GM03348 (cell line): ENCODE results near the gene UVRAG.
A peak's percentile ranks its signal among the peaks of the same experiment; 100 is the strongest.
"Not testable (repeated sequence)": the region's sequence is repeated elsewhere in the genome, so short reads cannot be mapped to it uniquely, and the experiment has no call there.

ENCODE experiments used
- DNase-seq: peaks from one replicate; pipeline ENCODE4 v3.0.0; 2012; ENCODE audit warnings: low spot score

UVRAG gene

GRCh38 chr11:76026862-76027261, 211.9 kb downstream of the UVRAG start:
- DNase-seq = no peak

GRCh38 chr11:76030286-76030685, 215.3 kb downstream of the UVRAG start:
- DNase-seq = no peak

- DNase-seq = no peak
These were observed 216.1 kb downstream of the UVRAG start for GRCh38 chr11:76030968-76031590.

- DNase-seq = no peak
These were observed 218.7 kb downstream of the UVRAG start for GRCh38 chr11:76033699-76034098.

GRCh38 chr11:76035020-76035419, 220.0 kb downstream of the UVRAG start:
- DNase-seq = no peak

- no peak for DNase-seq
These were observed 223.6 kb downstream of the UVRAG start for GRCh38 chr11:76038608-76039007.

GRCh38 chr11:76041208-76041607, 226.2 kb downstream of the UVRAG start:
- no peak for DNase-seq

- no peak for DNase-seq
These were observed 229.8 kb downstream of the UVRAG start for GRCh38 chr11:76044750-76045320.

GRCh38 chr11:76047231-76047630, 232.2 kb downstream of the UVRAG start:
- DNase-seq = peak; percentile 52

- DNase-seq = no peak
These were observed 232.8 kb downstream of the UVRAG start for GRCh38 chr11:76047766-76048165.

- DNase-seq = no peak
These were observed 233.8 kb downstream of the UVRAG start for GRCh38 chr11:76048763-76049162.

GRCh38 chr11:76049511-76049910, 234.5 kb downstream of the UVRAG start:
- DNase-seq = peak; percentile 39

- no peak for DNase-seq
These were observed 236.9 kb downstream of the UVRAG start for GRCh38 chr11:76051937-76052336.

GRCh38 chr11:76054330-76054729, 239.3 kb downstream of the UVRAG start:
- no peak for DNase-seq

- no peak for DNase-seq
These were observed 241.9 kb downstream of the UVRAG start for GRCh38 chr11:76056876-76057275.

- DNase-seq = not testable (repeated sequence)
These were observed 245.5 kb downstream of the UVRAG start for GRCh38 chr11:76060475-76061036.

- DNase-seq = no peak
These were observed 247.7 kb downstream of the UVRAG start for GRCh38 chr11:76062733-76063132.

GRCh38 chr11:76064192-76064591, 249.2 kb downstream of the UVRAG start:
- DNase-seq = no peak

GRCh38 chr11:76067099-76067498, 252.1 kb downstream of the UVRAG start:
- DNase-seq = peak; percentile 11

- no peak for DNase-seq
These were observed 254.0 kb downstream of the UVRAG start for GRCh38 chr11:76069001-76069400.

- no peak for DNase-seq
These were observed 256.1 kb downstream of the UVRAG start for GRCh38 chr11:76071090-76071489.

- DNase-seq = peak; percentile 57
These were observed 258.7 kb downstream of the UVRAG start for GRCh38 chr11:76073724-76074123.

- DNase-seq = peak; percentile 48
These were observed 259.4 kb downstream of the UVRAG start for GRCh38 chr11:76074148-76075095.
